WTC11 (cell line): ENCODE data around the gene INPP5A. TPM values are rescaled to one million over a fixed set of nuclear protein-coding genes. Genes with fewer than 3 reads are reported as not detected.

Experiments used
- ATAC-seq: fragments of 200-7000 bp; cut with Tn5 transposase; 2 replicates; pipeline ENCODE4 v1.10.0; 2021; ENCODE audit warnings: mild to moderate bottlenecking, moderate library complexity
- CTCF ChIA-PET: fragments of 300-600 bp; sonication (Branson Sonifier 250); formaldehyde crosslinking; loops from one replicate; lab custom pipeline; 2021; ENCODE audit warnings: antibody characterized with exemption; lab: Charles Lee
- POLR2A ChIA-PET: fragments of 350-600 bp; sonication (Branson Sonifier 250); formaldehyde crosslinking; loops from one replicate; lab custom pipeline; 2021; ENCODE audit warnings: antibody characterized with exemption; lab: Charles Lee
- DNase-seq: peaks from one replicate; pipeline ENCODE4 v3.0.0; 2021; ENCODE audit warnings: low spot score
- H3K27ac Mint-ChIP-seq: 2 replicates; pipeline ENCODE4 v1.8.0; 2021; ENCODE audit warnings: mixed read lengths
- H3K27me3 Mint-ChIP-seq: 2 replicates; pipeline ENCODE4 v1.8.0; 2021; ENCODE audit warnings: low read depth, mild to moderate bottlenecking, moderate library complexity, mixed read lengths
- H3K36me3 Mint-ChIP-seq: 2 replicates; pipeline ENCODE4 v1.8.0; 2021; ENCODE audit warnings: mixed read lengths
- H3K4me1 Mint-ChIP-seq: 2 replicates; pipeline ENCODE4 v1.8.0; 2022; ENCODE audit warnings: mixed read lengths
- H3K4me3 Mint-ChIP-seq: 2 replicates; pipeline ENCODE4 v1.8.0; 2021; ENCODE audit warnings: mild to moderate bottlenecking, moderate library complexity, mixed read lengths
- H3K9me3 Mint-ChIP-seq: 2 replicates; pipeline ENCODE4 v1.8.0; 2021; ENCODE audit warnings: mixed read lengths
- AR ChIP-seq: fragments of 250-450 bp; sonication (Bioruptor Pico); IDR thresholded peaks from 2 replicates; pipeline ENCODE4 v1.9.0; 2021; ENCODE audit warnings: mild to moderate bottlenecking
- E2F4 ChIP-seq: sonication (generic); formaldehyde crosslinking; IDR thresholded peaks from 2 replicates; pipeline ENCODE4 v1.8.1; 2022; ENCODE audit warnings: low read depth, mild to moderate bottlenecking, moderate library complexity, missing genetic modification reagents, borderline replicate concordance
- ERG ChIP-seq: fragments of 250-450 bp; sonication (Bioruptor Pico); IDR thresholded peaks from 2 replicates; pipeline ENCODE4 v1.8.0; 2021; ENCODE audit warnings: mild to moderate bottlenecking
- ESRRA ChIP-seq: sonication (generic); formaldehyde crosslinking; IDR thresholded peaks from 2 replicates; pipeline ENCODE4 v1.8.1; 2022; ENCODE audit warnings: mild to moderate bottlenecking, missing genetic modification reagents, borderline replicate concordance
- ETV6 ChIP-seq: sonication (generic); formaldehyde crosslinking; IDR thresholded peaks from 2 replicates; pipeline ENCODE4 v1.8.1; 2022; ENCODE audit warnings: mild to moderate bottlenecking, missing genetic modification reagents
- FOXJ3 ChIP-seq: sonication (generic); formaldehyde crosslinking; IDR thresholded peaks from 2 replicates; pipeline ENCODE4 v1.9.0; 2021; ENCODE audit warnings: missing genetic modification reagents, mild to moderate bottlenecking, borderline replicate concordance
- GABPB1 ChIP-seq: sonication (generic); formaldehyde crosslinking; IDR thresholded peaks from 2 replicates; pipeline ENCODE4 v1.8.1; 2023; ENCODE audit warnings: mild to moderate bottlenecking, missing genetic modification reagents
- GTF2I ChIP-seq: fragments of 250-450 bp; sonication (Bioruptor Pico); conservative IDR thresholded peaks from 2 replicates; pipeline ENCODE4 v1.4.0; 2021; ENCODE audit warnings: mild to moderate bottlenecking
- HMGA2 ChIP-seq: fragments of 250-450 bp; sonication (Bioruptor Pico); IDR thresholded peaks from 2 replicates; pipeline ENCODE4 v1.4.0; 2021; ENCODE audit warnings: mild to moderate bottlenecking, moderate library complexity
- KAT7 ChIP-seq: sonication (generic); formaldehyde crosslinking; IDR thresholded peaks from 2 replicates; pipeline ENCODE4 v1.8.1; 2023; ENCODE audit warnings: missing genetic modification reagents, mild to moderate bottlenecking, borderline replicate concordance
- NFE2L1 ChIP-seq: sonication (generic); formaldehyde crosslinking; IDR thresholded peaks from 2 replicates; pipeline ENCODE4 v1.8.1; 2023; ENCODE audit warnings: missing genetic modification reagents
- OVOL2 ChIP-seq: fragments of 250-450 bp; sonication (Bioruptor Pico); IDR thresholded peaks from 2 replicates; pipeline ENCODE4 v1.9.0; 2021; ENCODE audit warnings: mild to moderate bottlenecking, borderline replicate concordance
- SOX15 ChIP-seq: fragments of 250-450 bp; sonication (Bioruptor Pico); IDR thresholded peaks from 2 replicates; pipeline ENCODE4 v1.9.0; 2021; ENCODE audit warnings: mild to moderate bottlenecking
- ZNF396 ChIP-seq: fragments of 250-450 bp; sonication (Bioruptor Pico); IDR thresholded peaks from 2 replicates; pipeline ENCODE4 v1.8.0; 2021; ENCODE audit warnings: mild to moderate bottlenecking, moderate library complexity, borderline replicate concordance
- ZNF423 ChIP-seq: fragments of 250-450 bp; sonication (Bioruptor Pico); IDR thresholded peaks from 2 replicates; pipeline ENCODE4 v2.1.2; 2022; ENCODE audit warnings: mild to moderate bottlenecking, moderate library complexity
- total RNA-seq: library from RNA; stranded (reverse); gene quantifications from 3 replicates; pipeline ENCODE4 v1.2.3, GENCODE V29; 2021
- TF ChIP-seq, protein P1 (sequence below): sonication (generic); formaldehyde crosslinking; IDR thresholded peaks from 2 replicates; pipeline ENCODE4 v1.8.1; 2023; ENCODE audit warnings: mild to moderate bottlenecking, missing genetic modification reagents, moderate library complexity
- TF ChIP-seq, protein P2 (sequence below): sonication (generic); formaldehyde crosslinking; IDR thresholded peaks from 2 replicates; pipeline ENCODE4 v1.8.0; 2022; ENCODE audit warnings: mild to moderate bottlenecking, missing genetic modification reagents
- TF ChIP-seq, protein P3 (sequence below): sonication (generic); formaldehyde crosslinking; IDR thresholded peaks from 2 replicates; pipeline ENCODE4 v1.8.1; 2022; ENCODE audit warnings: mild to moderate bottlenecking, missing genetic modification reagents, moderate library complexity, borderline replicate concordance

Gene INPP5A
- total RNA-seq, 1 experiment from 2014 or later: 22.1 TPM

- no peak for TF ChIP-seq ERG (CRISPR knock-in tag)
- TF ChIP-seq NFE2L1 (CRISPR knock-in tag): no peak
- TF ChIP-seq FOXJ3 (CRISPR knock-in tag): no peak
Observed at GRCh38 chr10:132798876-132799275, 261.3 kb downstream of the INPP5A start (continued).

GRCh38 chr10:132799865-132800264 is 262.3 kb downstream of the INPP5A start:
- Mint-ChIP-seq H3K27me3 (no peaks in the 10 kb centered on the region), H3K9me3 (0 out of 2 replicates have a peak, but pooled peaks cover 4% of the 10 kb centered on the region), H3K36me3 (0 out of 2 replicates have a peak, but pooled peaks cover 4% of the 10 kb centered on the region), H3K4me3 (no peak overlapping the region), H3K27ac (no peak overlapping the region), H3K4me1 (no peaks in the 10 kb centered on the region)
- DNase-seq: peak; percentile 8
- ATAC-seq: no peak
- ChIA-PET CTCF (no interaction called here), POLR2A (no interaction called here)
- TF ChIP-seq KAT7 (CRISPR knock-in tag) (no peak), SOX15 (CRISPR knock-in tag) (no peak), AR (CRISPR knock-in tag) (no peak), GTF2I (CRISPR knock-in tag) (no peak), HMGA2 (no peak), ZNF423 (CRISPR knock-in tag) (no peak), ZNF396 (CRISPR knock-in tag) (no peak), GABPB1 (no peak), OVOL2 (CRISPR knock-in tag) (no peak), ESRRA (CRISPR knock-in tag) (no peak), E2F4 (CRISPR knock-in tag) (no peak), ETV6 (CRISPR knock-in tag) (no peak)
- TF ChIP-seq, protein P1, sequence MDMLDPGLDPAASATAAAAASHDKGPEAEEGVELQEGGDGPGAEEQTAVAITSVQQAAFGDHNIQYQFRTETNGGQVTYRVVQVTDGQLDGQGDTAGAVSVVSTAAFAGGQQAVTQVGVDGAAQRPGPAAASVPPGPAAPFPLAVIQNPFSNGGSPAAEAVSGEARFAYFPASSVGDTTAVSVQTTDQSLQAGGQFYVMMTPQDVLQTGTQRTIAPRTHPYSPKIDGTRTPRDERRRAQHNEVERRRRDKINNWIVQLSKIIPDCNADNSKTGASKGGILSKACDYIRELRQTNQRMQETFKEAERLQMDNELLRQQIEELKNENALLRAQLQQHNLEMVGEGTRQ (CRISPR knock-in tag): no peak
- TF ChIP-seq, protein P2, sequence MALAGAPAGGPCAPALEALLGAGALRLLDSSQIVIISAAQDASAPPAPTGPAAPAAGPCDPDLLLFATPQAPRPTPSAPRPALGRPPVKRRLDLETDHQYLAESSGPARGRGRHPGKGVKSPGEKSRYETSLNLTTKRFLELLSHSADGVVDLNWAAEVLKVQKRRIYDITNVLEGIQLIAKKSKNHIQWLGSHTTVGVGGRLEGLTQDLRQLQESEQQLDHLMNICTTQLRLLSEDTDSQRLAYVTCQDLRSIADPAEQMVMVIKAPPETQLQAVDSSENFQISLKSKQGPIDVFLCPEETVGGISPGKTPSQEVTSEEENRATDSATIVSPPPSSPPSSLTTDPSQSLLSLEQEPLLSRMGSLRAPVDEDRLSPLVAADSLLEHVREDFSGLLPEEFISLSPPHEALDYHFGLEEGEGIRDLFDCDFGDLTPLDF (CRISPR knock-in tag): no peak
- TF ChIP-seq, protein P3, sequence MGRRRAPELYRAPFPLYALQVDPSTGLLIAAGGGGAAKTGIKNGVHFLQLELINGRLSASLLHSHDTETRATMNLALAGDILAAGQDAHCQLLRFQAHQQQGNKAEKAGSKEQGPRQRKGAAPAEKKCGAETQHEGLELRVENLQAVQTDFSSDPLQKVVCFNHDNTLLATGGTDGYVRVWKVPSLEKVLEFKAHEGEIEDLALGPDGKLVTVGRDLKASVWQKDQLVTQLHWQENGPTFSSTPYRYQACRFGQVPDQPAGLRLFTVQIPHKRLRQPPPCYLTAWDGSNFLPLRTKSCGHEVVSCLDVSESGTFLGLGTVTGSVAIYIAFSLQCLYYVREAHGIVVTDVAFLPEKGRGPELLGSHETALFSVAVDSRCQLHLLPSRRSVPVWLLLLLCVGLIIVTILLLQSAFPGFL: no peak
- TF ChIP-seq, all 79 proteins: peak for 0
